Measurements from ENCODE around the gene PCYT2. TPM values are rescaled to one million over a fixed set of nuclear protein-coding genes. Genes with fewer than 3 reads are reported as not detected.

The PCYT2 gene
- total and polyA plus RNA-seq, 9 of the 15 experiments (the other 6 are each of a cell fraction or from before 2014, with no cell fraction given), result 0.92 to 134 (median 82.5) TPM

- TF ChIP-seq ZBTB49 (CRISPR knock-in tag; IDR thresholded peaks at IDR 0.05; ENCODE audit: borderline replicate concordance) (no peak), ZBTB5 (IDR thresholded peaks at IDR 0.05) (no peak), HCFC1 (IDR thresholded peaks at IDR 0.05; ENCODE audit: low read depth, low read length) (no peak), RERE (CRISPR knock-in tag; IDR thresholded peaks at IDR 0.05; ENCODE audit: borderline replicate concordance) (no peak), NR2C2 (CRISPR knock-in tag; IDR thresholded peaks at IDR 0.05) (no peak; the same call in 1 of the 2 replicates), NR2C2 (tag; IDR thresholded peaks at IDR 0.05) (no peak), MCM3 (IDR thresholded peaks at IDR 0.05) (no peak), NR0B1 (IDR thresholded peaks at IDR 0.05; ENCODE audit: partially characterized antibody) (no peak), PHF21A (IDR thresholded peaks at IDR 0.05; ENCODE audit: borderline replicate concordance, low read depth) (no peak), CHD2 (IDR thresholded peaks at IDR 0.05; ENCODE audit: low read depth, low read length) (no peak)
- TF ChIP-seq, protein P1, sequence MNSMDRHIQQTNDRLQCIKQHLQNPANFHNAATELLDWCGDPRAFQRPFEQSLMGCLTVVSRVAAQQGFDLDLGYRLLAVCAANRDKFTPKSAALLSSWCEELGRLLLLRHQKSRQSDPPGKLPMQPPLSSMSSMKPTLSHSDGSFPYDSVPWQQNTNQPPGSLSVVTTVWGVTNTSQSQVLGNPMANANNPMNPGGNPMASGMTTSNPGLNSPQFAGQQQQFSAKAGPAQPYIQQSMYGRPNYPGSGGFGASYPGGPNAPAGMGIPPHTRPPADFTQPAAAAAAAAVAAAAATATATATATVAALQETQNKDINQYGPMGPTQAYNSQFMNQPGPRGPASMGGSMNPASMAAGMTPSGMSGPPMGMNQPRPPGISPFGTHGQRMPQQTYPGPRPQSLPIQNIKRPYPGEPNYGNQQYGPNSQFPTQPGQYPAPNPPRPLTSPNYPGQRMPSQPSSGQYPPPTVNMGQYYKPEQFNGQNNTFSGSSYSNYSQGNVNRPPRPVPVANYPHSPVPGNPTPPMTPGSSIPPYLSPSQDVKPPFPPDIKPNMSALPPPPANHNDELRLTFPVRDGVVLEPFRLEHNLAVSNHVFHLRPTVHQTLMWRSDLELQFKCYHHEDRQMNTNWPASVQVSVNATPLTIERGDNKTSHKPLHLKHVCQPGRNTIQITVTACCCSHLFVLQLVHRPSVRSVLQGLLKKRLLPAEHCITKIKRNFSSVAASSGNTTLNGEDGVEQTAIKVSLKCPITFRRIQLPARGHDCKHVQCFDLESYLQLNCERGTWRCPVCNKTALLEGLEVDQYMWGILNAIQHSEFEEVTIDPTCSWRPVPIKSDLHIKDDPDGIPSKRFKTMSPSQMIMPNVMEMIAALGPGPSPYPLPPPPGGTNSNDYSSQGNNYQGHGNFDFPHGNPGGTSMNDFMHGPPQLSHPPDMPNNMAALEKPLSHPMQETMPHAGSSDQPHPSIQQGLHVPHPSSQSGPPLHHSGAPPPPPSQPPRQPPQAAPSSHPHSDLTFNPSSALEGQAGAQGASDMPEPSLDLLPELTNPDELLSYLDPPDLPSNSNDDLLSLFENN (IDR thresholded peaks at IDR 0.05; ENCODE audit: low read depth in 2 of 2, low read length in 2 of 2), result no peak
Observed at GRCh38 chr17:81870131-81870980, 40.8 kb downstream of the PCYT2 start (continued).
